Mononuclear cell (primary cell): ENCODE data around the gene DAP3. TPM values are rescaled to one million over a fixed set of nuclear protein-coding genes. Genes with fewer than 3 reads are reported as not detected.
"Not testable (repeated sequence)": the region's sequence is repeated elsewhere in the genome, so short reads cannot be mapped to it uniquely, and the experiment has no call there.

ENCODE experiments used
- H3K27me3 ChIP-seq: 2 replicates; pipeline ENCODE4 v1.6.0; 2011; ENCODE audit warnings: low read length, control low read depth; ENCODE audit not compliant: insufficient read depth
- H3K4me1 ChIP-seq: 2 replicates; pipeline ENCODE4 v1.5.1; 2011; ENCODE audit warnings: mild to moderate bottlenecking, low read length, control low read depth; ENCODE audit not compliant: insufficient read depth
- H3K4me3 ChIP-seq: 2 replicates; pipeline ENCODE4 v1.5.1; 2011; ENCODE audit warnings: mild to moderate bottlenecking, low read length, moderate library complexity
- H3K9me3 ChIP-seq: 2 replicates; pipeline ENCODE4 v1.5.1; 2011; ENCODE audit warnings: low read depth, mild to moderate bottlenecking, control low read depth, low read length
- total RNA-seq: library from RNA; depleted of rRNA; stranded (reverse); fragments of >200 nt; gene quantifications from one replicate; pipeline ENCODE4 v1.2.3, GENCODE V29; 2012

The DAP3 gene
- total RNA-seq, 1 donor: 111 TPM

DNA sequence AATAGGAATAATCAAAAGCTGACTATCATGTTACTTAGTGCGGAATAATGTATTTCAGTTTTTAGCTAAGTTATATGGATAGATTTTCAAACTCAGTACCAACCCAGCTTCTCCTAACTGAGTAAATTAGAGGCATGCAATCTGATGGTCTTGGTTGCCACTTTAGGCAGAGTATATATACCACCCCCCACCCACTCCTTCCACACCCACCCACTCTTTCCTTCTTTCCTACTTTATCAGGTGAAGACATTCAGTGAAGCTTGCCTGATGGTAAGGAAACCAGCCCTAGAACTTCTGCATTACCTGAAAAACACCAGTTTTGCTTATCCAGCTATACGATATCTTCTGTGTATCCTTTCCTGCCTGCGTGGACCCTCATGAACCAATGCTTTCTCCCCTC is 36.3 kb downstream of the DAP3 start:
- no peaks in the 10 kb centered on the region for H3K4me1 ChIP-seq
- H3K4me3 ChIP-seq: no peak overlapping the region
- H3K9me3 ChIP-seq: no peaks in the 10 kb centered on the region
- H3K27me3 ChIP-seq: no peaks in the 10 kb centered on the region

DNA sequence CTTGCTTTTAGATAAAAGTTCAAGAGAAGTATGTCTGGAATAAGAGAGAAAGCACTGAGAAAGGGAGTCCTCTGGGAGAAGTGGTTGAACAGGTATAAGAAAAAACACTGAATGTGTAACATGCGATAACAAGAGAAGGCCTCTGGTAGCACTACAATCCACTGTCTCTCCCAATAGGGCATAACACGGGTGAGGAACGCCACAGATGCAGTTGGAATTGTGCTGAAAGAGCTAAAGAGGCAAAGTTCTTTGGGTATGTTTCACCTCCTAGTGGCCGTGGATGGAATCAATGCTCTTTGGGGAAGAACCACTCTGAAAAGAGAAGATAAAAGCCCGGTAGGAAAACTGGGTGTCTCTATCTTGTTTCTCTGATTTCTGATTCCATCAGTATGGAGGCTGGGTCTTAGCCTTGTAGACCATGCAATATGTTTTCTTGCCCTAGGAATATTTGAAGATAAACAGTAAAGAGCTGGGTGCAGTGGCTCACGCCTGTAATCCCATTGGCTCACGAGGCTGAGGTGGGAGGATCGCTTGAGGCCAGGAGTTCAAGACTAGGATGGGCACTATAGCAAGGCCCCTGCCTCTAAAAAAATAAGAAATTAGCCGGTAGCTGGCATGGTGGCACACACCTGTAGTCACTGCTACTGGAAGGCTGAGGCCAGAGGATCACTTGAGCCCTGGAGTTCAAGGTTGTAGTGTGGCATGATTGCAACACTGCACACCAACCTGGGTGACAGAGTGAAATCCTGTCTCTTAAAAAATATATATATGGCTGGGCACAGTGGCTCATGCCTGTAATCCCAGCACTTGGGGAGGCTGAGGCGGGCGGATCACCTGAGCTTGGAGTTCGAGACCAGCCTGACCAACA is 40.4 kb downstream of the DAP3 start:
- Histone ChIP-seq H3K9me3 (no peaks in the 10 kb centered on the region), H3K4me3 (no peak overlapping the region), H3K27me3 (no peaks in the 10 kb centered on the region), H3K4me1 (no peaks in the 10 kb centered on the region)

DNA sequence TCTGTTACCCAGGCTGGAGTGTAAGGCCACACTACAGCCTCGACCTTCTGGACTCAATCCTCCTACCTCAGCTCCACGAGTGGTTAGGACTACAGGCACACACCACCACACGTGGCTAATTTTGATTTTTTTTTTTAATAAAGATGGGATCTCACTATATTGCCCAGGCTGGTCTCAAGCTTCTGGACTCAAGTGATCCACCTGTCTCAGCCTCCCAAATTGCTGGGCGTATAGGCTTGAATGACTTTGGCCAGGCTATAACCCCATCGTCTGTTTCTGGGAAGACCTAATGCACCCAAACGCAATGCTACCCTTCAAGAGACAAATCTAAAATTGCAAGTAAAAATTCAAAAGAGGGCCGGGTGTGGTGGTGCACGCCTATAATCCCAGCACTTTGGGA is 52.1 kb downstream of the DAP3 start:
- H3K4me1 ChIP-seq: peaks cover 9% of the 10 kb centered on the region
- no peak overlapping the region for H3K4me3 ChIP-seq
- H3K9me3 ChIP-seq: no peaks in the 10 kb centered on the region
- H3K27me3 ChIP-seq: no peaks in the 10 kb centered on the region

DNA sequence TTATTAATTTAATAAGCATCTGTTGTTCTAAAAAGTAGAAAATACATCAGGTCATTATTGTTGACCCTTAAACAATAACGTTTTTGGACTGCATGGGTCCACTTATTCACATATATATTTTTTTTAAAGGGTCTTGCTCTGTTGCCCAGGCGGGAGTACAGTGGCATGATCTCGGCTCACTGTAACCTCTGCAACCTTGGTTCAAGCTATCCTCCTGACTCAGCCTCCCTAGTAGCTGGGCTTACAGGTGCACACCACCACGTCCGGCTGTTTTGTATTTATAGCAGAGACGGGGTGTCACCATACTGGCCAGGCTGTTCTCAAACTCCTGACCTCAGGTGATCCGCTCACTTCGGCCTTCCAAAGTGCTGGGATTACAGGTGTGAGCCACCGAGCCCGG is 53.0 kb downstream of the DAP3 start:
- Histone ChIP-seq H3K9me3 (no peaks in the 10 kb centered on the region), H3K27me3 (no peaks in the 10 kb centered on the region), H3K4me1 (peaks cover 9% of the 10 kb centered on the region), H3K4me3 (no peak overlapping the region)

DNA sequence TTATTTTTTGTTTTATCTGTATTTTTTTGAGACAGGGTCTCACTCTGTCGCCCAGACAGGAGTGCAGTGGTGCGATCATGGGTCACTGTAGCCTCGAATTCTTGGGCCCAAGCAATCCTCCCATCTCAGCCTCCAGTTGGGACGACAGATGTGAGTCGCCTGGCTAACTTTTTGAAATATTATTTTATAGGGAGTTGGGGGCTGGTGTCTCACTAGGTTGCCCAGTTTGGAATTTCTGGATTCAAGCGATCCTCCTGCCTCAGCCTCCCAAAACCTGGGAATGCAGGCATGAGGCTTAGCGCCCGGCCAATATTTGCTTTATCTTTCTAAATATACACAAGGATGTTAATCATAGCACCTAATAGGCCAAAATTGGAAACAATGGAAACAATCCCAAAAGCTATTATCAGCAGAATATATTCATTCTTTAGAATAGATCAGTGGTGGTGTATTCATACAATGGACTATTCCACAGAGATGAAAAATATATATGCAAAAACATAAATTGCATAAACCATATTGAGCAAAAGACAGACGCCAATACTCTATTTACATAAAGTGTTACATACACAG is 55.9 kb downstream of the DAP3 start:
- H3K4me3 ChIP-seq: peak overlapping the region; percentile 71
- no peaks in the 10 kb centered on the region for H3K27me3 ChIP-seq
- H3K9me3 ChIP-seq: no peaks in the 10 kb centered on the region
- H3K4me1 ChIP-seq: peaks cover 9% of the 10 kb centered on the region

DNA sequence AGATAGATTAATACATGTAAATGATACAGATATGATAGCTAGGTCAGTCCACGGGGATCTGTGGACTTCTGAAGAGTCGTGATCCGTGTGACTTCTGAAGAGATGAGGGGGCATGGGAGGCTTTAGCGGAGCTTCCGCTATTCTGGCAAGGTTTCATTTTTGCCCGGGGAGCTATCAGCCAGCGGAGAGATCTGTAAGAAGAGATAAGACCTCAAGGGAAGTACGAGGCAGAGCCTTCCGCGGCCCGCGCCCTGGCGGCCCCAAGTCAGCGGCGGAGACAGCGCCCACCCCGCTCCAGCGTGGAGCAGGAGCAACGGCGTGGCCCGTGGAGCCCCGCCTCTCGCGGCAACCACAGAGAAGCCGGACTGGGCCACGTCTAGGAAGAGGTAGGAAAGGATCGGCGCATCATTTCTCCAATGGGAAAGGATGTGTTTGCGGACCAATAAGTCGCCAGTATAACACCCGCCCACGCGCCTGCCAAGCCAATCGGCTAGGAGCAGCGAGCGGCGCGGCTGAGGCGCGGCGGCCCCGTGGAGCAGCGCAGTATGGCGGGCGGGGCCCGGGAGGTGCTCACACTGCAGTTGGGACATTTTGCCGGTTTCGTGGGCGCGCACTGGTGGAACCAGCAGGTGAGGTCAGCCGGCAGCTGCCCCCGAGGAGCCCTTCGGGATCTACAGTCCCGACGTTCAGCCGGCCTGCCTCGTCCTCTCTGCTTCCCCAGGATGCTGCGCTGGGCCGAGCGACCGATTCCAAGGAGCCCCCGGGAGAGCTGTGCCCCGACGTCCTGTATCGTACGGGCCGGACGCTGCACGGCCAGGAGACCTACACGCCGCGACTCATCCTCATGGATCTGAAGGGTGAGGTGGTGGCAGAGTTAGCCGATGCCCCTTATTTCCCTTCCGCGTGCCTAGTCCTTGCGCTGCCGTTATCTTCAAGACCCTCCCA is 56.7 kb downstream of the DAP3 start:
- H3K27me3 ChIP-seq, H3K9me3 ChIP-seq, H3K4me1 ChIP-seq: not testable (repeated sequence)
- H3K4me3 ChIP-seq: peak overlapping the region; percentile 71

DNA sequence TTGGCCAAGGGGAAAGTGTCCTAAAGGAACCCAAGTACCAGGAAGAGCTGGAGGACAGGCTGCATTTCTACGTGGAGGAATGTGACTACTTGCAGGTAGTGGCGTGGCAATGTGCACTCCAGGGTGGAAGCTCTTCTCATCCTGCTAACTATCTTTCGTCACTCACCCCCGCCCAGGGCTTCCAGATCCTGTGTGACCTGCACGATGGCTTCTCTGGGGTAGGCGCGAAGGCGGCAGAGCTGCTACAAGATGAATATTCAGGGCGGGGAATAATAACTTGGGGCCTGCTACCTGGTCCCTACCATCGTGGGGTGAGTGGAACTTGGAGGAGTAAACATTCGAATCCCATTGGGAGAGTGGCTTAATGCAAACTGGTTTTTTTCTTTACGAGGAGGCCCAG is 58.7 kb downstream of the DAP3 start:
- H3K4me3 ChIP-seq, H3K9me3 ChIP-seq, H3K4me1 ChIP-seq, H3K27me3 ChIP-seq: not testable (repeated sequence)

DNA sequence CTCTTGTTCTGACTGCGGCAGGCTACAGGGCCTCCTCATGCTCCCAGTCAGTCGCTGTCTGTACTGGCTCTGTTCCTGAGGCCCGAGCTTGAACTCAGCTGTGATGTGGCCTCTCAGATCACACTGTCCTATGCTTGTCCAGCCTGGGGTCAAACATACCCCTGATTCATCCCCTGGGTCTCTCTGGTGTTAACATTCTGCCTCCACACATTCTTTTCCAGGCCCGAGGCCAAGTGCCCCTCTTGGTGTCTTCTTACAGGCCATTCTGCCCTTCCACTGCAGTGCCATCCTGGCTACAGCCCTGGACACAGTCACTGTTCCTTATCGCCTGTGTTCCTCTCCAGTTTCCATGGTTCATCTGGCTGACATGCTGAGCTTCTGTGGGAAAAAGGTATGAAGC is 59.2 kb downstream of the DAP3 start:
- H3K27me3 ChIP-seq, H3K9me3 ChIP-seq, H3K4me3 ChIP-seq, H3K4me1 ChIP-seq: not testable (repeated sequence)

DNA sequence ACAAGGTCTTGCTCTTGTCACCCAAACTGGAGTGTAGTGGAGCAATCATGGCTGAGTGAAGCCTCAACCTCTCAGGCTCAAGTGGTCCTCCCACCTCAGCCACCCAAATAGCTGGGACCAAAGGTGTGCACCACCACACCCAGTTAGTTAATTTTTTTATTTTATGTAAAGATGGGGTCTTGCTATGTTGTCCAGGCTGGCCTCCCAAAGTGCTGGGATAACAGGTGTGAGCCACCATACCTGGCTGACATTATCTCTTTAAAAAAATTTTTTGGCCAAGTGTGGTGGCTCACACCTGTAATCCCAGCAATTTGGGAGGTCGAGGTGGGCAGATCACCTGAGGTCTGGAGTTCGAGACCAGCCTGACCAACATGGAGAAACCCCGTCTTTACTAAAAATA is 70.1 kb downstream of the DAP3 start:
- not testable (repeated sequence) for H3K27me3 ChIP-seq, H3K9me3 ChIP-seq, H3K4me3 ChIP-seq, H3K4me1 ChIP-seq

DNA sequence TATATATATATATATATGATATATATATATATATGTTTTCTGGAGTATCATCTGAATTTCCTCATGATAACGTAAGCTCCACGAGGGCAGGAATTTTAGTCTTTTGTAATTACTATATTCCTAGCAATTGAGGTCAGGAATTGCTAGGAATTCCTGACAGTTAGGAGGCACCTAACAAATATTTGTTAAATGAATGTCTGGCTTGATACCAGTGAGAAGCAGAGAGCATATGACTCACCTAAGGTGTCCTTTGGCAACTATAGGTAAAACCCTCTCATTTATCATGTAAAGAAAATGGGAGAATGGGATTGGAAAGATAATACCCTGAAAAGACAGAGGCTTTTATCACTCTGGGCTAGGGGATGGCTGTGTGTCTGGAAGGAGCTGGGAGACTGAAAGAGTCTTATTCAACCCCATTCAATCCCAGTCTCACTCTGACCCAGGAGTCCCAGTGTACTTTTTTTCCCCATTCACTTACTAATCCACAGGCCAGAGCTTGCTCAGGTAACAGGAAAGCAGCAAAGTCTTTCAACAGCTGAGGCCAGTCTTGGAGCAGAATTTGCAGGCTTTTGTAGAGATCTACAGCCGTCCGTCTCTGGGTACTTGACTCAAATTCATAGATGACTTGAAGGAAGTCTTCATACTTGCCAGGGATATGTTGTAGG is 71.2 kb downstream of the DAP3 start:
- Histone ChIP-seq H3K27me3 (no peaks in the 10 kb centered on the region), H3K4me1 (peaks cover 17% of the 10 kb centered on the region)

DNA sequence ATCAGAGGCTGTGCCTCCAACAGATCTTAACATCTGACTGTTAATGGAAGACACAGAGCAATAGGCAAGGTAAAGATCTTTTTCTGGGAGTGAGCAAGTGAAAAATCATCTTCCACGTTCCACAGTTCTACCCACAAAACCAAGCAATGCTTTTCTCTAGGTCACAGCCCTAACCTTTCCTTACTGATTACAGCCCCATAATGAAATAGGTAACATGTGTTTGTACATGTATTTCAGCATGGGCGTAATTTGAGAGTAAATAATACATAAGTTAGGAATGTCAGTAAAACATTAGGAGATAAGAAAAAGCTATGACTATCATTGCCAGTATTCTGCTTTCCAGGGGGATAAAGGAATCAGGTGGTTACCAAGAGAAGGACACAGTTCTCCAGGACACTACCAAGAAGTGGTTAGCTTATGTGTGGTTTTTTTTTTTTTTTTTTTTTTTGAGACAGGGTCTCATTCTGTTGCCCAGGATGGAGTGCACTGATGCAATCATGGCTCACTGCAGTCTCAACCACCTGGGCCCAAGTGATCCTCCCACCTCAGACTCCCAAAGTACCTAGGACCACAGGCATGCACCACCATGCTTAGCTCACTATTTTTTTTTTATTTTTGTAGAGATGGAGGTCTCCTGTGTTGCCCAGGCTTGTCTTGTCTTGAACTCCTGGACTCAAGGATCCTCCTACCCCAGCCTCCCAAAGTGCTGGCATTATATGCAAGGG is 72.0 kb downstream of the DAP3 start:
- H3K27me3 ChIP-seq: no peaks in the 10 kb centered on the region
- no peaks in the 10 kb centered on the region for H3K9me3 ChIP-seq
- no peak overlapping the region for H3K4me3 ChIP-seq

More for the DNA sequence above, 71.2 kb downstream of the DAP3 start:
- H3K4me3 ChIP-seq: no peak overlapping the region
- H3K9me3 ChIP-seq: no peaks in the 10 kb centered on the region

DNA sequence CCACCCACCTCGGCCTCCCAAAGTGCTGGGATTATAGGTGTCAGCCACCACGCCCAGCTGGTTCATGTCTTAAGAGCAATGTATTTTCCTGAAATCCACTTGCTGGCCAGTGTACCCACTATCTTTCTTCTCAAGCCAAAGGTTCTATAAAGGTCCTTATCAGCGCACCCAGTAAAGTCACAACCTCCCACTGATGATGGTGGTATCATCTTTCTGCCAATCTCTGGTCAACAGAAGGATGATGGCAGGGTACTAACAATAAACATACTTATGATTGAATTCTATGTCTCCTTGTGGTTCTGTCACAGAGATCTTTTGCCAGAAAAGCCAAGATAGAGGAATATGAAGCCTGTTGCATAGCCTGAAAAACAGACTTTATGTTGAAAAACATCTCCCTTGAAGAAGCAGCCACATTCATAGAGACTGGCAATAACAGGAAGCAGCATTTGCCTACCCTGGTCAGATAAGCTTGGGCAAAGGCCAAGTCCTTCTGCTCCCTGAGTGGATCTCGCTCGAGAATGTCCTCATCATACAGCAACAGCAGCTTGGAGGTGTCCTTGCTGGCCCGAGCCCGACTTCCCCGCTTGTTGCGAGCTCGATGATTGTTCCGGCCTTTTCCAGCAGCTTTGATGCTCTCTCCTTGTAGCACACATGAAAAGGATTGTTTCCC is 73.0 kb downstream of the DAP3 start:
- no peak overlapping the region for H3K4me3 ChIP-seq
- H3K9me3 ChIP-seq: no peaks in the 10 kb centered on the region
- peaks cover 21% of the 10 kb centered on the region for H3K4me1 ChIP-seq
- H3K27me3 ChIP-seq: no peaks in the 10 kb centered on the region

More for the DNA sequence above, 72.0 kb downstream of the DAP3 start:
- peaks cover 21% of the 10 kb centered on the region for H3K4me1 ChIP-seq

DNA sequence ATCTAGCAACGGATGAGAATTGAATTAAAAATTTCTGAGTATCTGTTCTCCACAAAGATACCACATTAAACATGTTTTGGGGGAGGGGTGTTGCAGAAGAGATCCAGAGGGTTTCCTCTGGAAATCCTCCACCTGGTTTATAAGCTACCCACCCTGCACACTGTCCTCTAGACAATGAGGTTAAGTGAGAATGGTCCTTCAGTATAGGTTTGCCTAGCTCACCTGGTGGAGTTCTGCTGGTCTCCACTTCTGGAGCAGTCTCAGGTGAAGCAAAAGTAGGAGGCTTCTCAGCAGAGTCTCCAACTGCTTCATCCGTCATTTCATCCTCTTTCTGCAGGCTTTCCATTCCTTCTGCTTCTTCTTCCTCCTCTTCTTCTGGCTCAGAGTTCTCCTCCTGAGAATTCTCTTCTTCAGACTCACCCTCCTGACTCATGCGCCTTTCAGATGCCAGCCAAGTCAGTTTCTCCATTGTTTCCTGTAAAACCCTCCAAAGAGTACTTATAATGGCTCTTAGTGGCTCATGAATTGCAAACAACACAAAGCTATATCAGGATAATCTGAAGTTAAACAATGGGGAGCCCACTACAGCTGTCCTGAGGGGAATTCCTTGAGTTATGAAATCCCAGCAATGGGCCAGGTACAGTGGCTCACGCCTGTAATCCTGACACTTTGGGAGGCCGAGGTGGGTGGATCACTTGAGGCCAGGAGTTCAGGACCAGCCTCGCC is 74.4 kb downstream of the DAP3 start:
- peaks cover 21% of the 10 kb centered on the region for H3K4me1 ChIP-seq
- H3K4me3 ChIP-seq, H3K9me3 ChIP-seq, H3K27me3 ChIP-seq: not testable (repeated sequence)
